ENCODE measurements around the gene RASD1. TPM values are rescaled to one million over a fixed set of nuclear protein-coding genes. Genes with fewer than 3 reads are reported as not detected.

RASD1 gene
- total RNA-seq, 1 experiment from 2014 or later: 5.7 TPM

DNA sequence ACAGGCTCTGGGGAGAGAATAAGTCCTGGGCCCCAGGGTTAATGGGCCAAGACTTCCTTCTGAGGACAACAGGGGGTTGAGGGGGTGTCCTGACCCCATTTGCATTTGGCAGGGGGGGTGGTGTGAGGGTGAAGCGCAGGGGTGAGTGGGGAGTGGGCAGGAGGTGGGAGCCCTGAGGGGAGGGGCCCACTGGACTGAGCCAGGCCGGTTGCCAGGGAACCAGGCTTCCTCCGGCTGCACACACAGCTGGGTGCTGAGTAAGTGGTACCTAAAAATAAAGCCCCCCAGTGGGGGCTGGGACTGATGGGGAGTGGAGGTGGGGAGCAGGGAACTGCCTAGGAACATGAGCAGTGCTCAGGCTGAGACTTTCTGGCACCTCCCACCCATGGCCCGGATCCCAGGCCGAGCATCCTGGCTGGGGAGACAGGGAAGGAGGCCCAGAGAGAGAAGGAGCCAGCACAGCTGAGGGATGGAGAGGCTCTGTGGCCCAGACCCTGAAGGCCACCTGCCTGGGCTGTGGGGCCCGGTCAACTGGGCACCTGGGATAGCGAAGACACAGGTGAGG, 7.5 kb upstream of the RASD1 start:
- Histone ChIP-seq H3K9ac (ENCODE audit: extremely low read depth, insufficient read length, low read length) (no peak overlapping the region), H2BK12ac (ENCODE audit: insufficient read length, low read depth, low read length) (no peak overlapping the region), H2BK120ac (ENCODE audit: low read depth, low read length, poor library complexity, severe bottlenecking) (no peak overlapping the region), H3K23ac (ENCODE audit: insufficient read length, low read depth, low read length) (no peak overlapping the region), H3K4ac (ENCODE audit: low read depth, low read length) (no peak overlapping the region), H3K27me3 (ENCODE audit: insufficient read depth, low read length) (no peaks in the 10 kb centered on the region), H2BK20ac (ENCODE audit: low read depth, low read length, poor library complexity, severe bottlenecking) (no peak overlapping the region), H4K91ac (ENCODE audit: insufficient read length, low read depth, low read length) (no peak overlapping the region), H4K20me1 (ENCODE audit: control insufficient read depth, insufficient read depth, insufficient read length) (no peaks in the 10 kb centered on the region), H3K27ac (ENCODE audit: insufficient read length, low read depth, low read length) (no peak overlapping the region), H3K56ac (ENCODE audit: insufficient read length, low read depth, low read length) (no peak overlapping the region), H3K79me2 (ENCODE audit: insufficient read depth, low read length) (no peaks in the 10 kb centered on the region), H2BK5ac (ENCODE audit: insufficient read length, low read length) (no peak overlapping the region), H3K4me2 (ENCODE audit: insufficient read depth, insufficient read length, low read length) (no peak overlapping the region), H2BK15ac (ENCODE audit: low read depth, low read length) (no peak overlapping the region), H3T11ph (ENCODE audit: low read length) (no peak overlapping the region), H3K14ac (ENCODE audit: insufficient read depth, low read length) (peak overlapping the region; percentile 50; the same call in 1 of the 2 replicates), H4K8ac (replicated peaks; ENCODE audit: insufficient read length, low read depth, low read length) (no peak overlapping the region), H4K5ac (ENCODE audit: insufficient read length, low read depth, low read length) (no peak overlapping the region), H2AFZ (ENCODE audit: low read length) (no peak overlapping the region), H2AK5ac (ENCODE audit: insufficient read length, low read length) (no peak overlapping the region), H3K79me1 (ENCODE audit: insufficient read depth, low read depth, low read length, poor library complexity, severe bottlenecking) (no peaks in the 10 kb centered on the region), H3K18ac (ENCODE audit: insufficient read length, low read depth, low read length) (no peak overlapping the region), H3K4me1 (ENCODE audit: insufficient read depth, low read length) (no peaks in the 10 kb centered on the region), H3K9me3 (ENCODE audit: control insufficient read depth, low read depth, low read length) (no peaks in the 10 kb centered on the region), H3K23me2 (ENCODE audit: insufficient read length, low read depth, low read length, poor library complexity, severe bottlenecking) (no peaks in the 10 kb centered on the region)
- H3K9me3 Mint-ChIP-seq: no peaks in the 10 kb centered on the region
- H3K4me1 Mint-ChIP-seq: peaks cover 12 to 14% of the 10 kb centered on the region in 2 experiments; a peak in 3 of 4 replicates
- H3K27me3 Mint-ChIP-seq (ENCODE audit: low read depth): peaks cover 11% of the 10 kb centered on the region
- no peak for DNase-seq
- H3K4me3 Mint-ChIP-seq: no peak overlapping the region
- no peaks in the 10 kb centered on the region for H3K36me3 Mint-ChIP-seq (ENCODE audit: insufficient read depth in 1 of 3, low read depth in 3 of 3)
- no CpG with 5 or more reads among the region's 7 CpGs for WGBS (ENCODE audit: extremely low coverage, insufficient read length, low lambda C conversion rate)
- TF ChIP-seq, protein P1, sequence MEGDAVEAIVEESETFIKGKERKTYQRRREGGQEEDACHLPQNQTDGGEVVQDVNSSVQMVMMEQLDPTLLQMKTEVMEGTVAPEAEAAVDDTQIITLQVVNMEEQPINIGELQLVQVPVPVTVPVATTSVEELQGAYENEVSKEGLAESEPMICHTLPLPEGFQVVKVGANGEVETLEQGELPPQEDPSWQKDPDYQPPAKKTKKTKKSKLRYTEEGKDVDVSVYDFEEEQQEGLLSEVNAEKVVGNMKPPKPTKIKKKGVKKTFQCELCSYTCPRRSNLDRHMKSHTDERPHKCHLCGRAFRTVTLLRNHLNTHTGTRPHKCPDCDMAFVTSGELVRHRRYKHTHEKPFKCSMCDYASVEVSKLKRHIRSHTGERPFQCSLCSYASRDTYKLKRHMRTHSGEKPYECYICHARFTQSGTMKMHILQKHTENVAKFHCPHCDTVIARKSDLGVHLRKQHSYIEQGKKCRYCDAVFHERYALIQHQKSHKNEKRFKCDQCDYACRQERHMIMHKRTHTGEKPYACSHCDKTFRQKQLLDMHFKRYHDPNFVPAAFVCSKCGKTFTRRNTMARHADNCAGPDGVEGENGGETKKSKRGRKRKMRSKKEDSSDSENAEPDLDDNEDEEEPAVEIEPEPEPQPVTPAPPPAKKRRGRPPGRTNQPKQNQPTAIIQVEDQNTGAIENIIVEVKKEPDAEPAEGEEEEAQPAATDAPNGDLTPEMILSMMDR (conservative IDR thresholded peaks at IDR 0.05): no peak
- no peak overlapping the region; a peak in 1 of 7 replicates for H3K27ac Mint-ChIP-seq
